Middle frontal gyrus (tissue), 1 donor: ENCODE results near the gene STK16.

Experiments
- DNase-seq: peaks from one replicate; pipeline ENCODE4 v3.0.0-alpha.2; 2015; ENCODE audit warnings: low spot score; ENCODE audit errors: extremely low spot score

The STK16 gene

DNA sequence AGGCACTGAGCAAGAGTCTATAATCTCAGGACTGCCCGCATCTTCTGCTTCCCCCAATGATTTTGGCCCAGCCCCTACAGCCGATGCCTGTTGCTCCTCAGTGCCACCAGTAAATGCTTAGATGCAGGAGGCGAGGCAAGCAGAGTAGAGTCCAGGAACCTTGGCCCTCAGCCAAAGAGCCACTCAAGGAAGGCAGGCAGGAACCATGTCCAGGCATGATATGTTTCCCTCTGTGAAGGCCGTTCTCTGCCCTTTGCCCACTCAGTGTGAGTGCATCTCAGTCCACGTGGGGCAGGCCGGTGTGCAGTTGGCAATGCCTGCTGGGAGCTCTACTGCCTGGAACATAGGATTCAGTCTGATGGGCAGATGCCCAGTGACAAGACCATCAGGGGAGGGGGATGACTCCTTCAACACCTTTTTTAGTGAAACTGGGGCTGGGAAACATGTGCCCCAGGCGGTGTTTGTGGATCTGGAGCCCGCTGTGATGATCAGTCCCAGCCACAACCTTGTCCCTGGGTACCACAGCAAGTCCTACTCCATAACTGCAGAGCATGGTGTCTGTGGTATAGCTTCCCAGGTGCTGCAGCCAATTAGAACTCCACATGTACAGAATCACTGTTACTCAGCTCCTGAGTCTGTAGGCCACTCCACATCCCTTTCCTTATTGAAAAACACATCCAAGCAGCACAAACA is 24.2 kb downstream of the STK16 start:
- DNase-seq: no peak

DNA sequence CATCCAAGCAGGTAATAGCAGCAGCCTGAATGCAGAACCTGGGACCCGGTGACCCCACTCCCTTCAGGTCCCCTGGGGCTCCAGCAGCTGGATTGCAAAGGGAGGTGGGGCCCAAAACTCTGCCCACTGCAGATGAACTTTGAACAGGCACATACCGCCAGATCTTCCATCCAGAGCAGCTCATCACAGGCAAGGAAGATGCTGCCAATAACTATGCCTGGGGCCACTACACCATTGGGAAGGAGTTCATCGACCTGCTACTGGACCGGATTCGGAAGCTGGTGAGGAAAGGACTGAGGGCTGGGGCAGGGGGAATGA is 24.7 kb downstream of the STK16 start:
- no peak for DNase-seq

- no peak for DNase-seq
Observed at GRCh38 chr2:219271021-219271420, 25.7 kb downstream of the STK16 start.

DNA sequence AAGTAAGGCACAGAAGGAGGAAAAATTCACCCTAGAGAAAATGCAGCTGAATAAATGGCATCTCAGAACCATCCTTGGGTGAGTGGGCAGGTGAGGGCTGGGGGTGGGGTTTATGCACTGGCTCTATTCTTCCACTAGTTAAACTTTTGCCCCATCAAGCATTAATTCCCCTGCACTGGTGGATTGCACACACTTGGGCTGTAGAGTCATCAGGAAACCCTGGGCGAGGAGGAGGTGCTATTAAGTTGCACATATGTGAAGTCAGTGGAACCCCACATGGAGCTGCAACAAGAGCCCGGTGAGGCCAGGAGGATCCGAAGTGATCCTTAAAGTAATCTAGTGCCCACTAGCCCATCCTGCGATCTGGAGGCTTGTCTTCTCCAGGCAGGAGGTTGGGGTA is 27.1 kb downstream of the STK16 start:
- DNase-seq: no peak

GRCh38 chr2:219272995-219273394 is 27.7 kb downstream of the STK16 start:
- DNase-seq: no peak

DNA sequence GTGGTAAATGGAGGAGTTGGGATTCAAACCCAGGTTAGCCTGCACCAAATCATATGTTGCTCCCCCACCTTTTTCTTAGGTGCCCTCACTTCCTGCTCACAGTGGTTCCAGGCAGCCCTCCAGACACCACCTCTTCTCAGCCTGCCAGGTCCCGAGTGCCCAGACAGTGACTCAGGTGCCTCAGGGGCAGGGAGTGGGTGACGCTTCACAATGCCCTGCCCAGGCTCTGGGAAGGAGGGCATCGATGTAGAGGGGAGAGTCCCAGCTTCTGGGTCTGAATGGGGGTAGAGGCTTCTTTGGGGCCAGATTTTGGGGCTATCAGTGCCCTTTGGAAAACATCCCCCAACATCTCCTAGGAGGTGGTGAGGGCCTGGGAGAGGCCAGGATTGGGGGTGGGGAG is 28.7 kb downstream of the STK16 start:
- no peak for DNase-seq

DNA sequence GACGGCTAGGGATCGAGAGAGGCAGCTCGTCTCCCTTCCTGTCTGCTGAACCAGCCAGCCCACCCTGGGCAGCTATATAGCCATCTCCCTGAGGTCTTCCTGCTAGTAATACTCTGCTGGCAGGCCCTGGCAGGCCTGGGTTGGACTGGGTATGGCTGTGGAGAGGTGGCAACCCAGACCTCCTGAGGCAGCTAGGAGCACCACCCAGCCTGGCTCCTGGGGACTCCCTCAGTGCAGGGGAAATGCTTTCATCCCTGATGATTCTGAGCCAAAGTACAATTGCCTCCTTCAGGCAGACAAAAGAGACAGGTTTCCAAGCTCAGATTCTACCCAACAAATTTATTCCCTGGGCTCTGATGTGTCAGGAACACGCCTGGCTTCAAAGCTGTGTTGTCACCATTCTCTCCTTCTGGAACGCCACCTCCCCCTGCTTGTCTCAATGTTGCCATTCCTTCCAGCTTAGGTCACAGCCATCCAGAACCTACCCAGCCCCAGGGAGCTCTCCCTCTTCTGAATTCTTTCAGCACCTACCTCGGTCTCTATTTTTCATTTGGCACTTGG is 29.2 kb downstream of the STK16 start:
- DNase-seq: no peak

- peak; percentile 73 for DNase-seq
Observed at GRCh38 chr2:219277703-219278654, 32.7 kb downstream of the STK16 start.

- DNase-seq: no peak
Observed at GRCh38 chr2:219278655-219279150, 33.4 kb downstream of the STK16 start.

DNA sequence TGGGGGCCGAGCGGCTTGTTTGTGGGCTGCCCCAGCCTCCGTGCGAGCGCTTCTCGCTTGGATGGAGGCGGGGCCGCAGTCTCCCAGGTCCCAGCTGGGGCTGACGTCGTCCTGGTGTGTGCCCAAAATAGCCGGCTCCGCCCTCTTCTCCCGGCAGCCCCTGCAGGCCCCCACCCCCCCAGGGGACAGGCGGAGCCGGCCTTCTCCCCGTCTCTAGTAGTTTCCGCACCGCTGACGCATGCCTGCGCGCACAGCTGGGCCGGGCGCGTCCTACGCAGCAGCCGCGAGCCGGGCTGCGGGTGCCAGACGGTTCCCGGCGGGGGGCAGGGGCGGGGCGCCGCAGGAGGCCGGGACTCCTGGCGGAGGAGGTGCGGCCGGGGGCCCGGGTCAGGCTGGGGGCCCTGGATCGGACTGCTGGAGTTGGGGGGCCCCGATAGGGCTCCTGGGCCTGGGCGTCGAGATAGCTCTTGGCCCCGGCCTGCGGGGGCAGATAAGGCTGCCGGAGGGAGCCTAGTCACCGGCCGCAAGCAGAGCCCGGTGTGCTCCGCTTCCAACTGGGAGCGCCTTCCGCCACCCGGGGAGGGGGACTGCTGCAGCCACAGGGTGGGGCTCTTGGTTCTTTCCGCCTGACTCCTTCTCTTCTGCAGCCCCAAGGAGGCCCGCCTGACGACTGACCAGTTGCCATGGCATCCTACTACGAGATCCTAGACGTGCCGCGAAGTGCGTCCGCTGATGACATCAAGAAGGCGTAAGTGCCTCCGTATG is 34.1 kb downstream of the STK16 start, which contains the start of gene DNAJB2:
Gene DNAJB2, plus strand, starts transcription at position 216 of the 765 bp plus-strand sequence. Its CDS starts 468 bp downstream, at position 684.
- peak; percentile 98 for DNase-seq

DNA sequence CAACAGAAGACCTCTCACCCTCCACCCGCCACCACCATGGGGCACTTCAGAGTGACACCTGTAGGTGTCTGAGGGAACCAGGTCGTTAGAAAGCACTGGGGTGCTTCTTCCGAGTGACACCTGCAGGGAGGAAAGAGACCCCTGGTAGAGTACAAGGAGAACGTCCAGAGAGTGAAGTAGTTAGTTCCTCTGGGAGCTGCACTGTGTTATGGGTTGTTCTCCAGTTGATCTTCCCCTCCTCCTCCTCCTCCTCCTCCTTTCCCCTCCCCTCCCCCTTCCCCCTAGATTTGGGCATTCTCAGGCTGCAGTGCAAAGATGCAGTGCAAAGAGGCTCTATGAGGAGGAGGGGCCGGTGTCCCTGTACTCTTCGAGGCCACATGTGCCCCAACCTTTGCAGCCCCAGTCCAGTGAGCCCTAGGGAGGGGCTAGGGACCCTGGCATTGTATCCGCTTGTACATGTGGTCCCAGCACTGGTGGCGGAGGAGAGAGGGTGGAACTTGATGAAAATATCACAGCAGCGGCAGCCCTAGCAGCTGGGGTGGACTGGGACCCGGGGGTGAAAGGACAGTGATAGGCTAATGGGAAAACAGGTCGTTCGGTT is 34.7 kb downstream of the STK16 start:
- DNase-seq: no peak

GRCh38 chr2:219280651-219281050 is 35.4 kb downstream of the STK16 start:
- DNase-seq: no peak

GRCh38 chr2:219281588-219281987 is 36.3 kb downstream of the STK16 start:
- no peak for DNase-seq

DNA sequence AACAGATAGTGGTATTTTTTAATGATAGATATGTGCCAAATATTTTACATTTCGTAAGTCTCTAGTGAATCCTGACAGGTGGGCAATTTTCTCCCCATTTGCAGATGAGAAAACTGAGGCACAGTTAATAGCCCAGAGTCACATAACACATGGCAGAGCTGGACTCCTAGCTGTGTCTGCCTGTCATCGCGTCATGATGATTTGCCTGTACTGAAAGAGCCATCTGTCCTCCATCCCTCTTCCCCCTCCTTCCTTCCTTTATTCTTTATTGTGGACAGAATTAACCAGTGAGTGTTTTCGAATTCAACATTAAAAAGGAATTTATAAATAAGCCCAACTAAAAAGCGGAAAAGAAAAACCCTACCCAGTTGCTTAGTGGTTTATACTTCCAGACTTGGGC is 37.1 kb downstream of the STK16 start:
- no peak for DNase-seq

DNA sequence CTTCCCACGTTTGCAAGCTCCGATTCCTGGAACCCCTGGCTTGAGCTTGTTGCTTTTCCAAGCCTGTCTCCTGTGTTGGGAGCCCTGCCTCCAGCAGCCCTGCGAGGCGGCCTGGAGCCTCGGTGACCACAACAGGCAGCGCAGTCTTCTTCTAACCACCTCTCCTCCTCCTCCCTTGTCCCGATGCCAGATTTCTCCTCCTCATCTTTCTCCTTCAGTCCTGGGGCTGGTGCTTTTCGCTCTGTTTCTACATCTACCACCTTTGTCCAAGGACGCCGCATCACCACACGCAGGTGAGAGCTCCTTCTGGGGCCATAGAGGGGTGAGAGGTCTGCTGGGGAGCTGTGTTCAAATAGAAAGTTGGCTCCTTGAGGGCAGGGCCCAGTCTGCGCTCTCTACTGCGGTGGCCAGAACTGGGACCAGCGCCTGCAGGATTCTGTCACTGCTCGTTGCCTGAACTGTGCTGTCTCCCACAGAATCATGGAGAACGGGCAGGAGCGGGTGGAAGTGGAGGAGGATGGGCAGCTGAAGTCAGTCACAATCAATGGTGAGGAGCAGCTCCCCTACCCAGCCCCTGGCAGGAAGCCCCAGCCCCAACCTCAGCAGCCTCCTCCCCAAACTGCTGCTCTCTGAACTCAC is 37.8 kb downstream of the STK16 start:
- DNase-seq: no peak

GRCh38 chr2:219284501-219285372 is 39.5 kb downstream of the STK16 start:
- DNase-seq: no peak

DNA sequence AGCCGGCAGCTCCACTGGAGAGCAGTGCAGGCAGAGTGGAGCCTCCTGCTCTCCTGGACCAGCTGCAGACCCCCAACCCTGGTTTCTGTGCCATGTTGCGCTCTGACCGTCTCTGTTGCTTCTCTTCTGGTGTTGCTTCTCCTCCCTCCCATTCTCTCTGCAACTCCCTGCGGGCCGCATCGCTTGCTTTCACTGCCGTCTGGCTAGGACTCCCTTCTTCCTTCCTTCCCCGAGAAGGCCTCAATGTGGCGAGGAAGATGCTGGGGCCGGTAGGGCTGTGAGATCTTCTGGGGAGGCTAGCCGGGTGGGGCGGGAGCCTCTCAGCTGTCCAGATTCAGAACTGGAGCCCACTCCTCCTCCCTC is 40.1 kb downstream of the STK16 start:
- no peak for DNase-seq

- no peak for DNase-seq
Observed at GRCh38 chr2:219285894-219286425, 40.7 kb downstream of the STK16 start.

- no peak for DNase-seq
Observed at GRCh38 chr2:219286436-219287115, 41.3 kb downstream of the STK16 start.
